ENCODE results near the gene SEC22C.
A peak's percentile ranks its signal among the peaks of the same experiment; 100 is the strongest.
"Not testable (repeated sequence)": the region's sequence is repeated elsewhere in the genome, so short reads cannot be mapped to it uniquely, and the experiment has no call there.

Gene SEC22C, protein sequence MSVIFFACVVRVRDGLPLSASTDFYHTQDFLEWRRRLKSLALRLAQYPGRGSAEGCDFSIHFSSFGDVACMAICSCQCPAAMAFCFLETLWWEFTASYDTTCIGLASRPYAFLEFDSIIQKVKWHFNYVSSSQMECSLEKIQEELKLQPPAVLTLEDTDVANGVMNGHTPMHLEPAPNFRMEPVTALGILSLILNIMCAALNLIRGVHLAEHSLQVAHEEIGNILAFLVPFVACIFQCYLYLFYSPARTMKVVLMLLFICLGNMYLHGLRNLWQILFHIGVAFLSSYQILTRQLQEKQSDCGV

DNA sequence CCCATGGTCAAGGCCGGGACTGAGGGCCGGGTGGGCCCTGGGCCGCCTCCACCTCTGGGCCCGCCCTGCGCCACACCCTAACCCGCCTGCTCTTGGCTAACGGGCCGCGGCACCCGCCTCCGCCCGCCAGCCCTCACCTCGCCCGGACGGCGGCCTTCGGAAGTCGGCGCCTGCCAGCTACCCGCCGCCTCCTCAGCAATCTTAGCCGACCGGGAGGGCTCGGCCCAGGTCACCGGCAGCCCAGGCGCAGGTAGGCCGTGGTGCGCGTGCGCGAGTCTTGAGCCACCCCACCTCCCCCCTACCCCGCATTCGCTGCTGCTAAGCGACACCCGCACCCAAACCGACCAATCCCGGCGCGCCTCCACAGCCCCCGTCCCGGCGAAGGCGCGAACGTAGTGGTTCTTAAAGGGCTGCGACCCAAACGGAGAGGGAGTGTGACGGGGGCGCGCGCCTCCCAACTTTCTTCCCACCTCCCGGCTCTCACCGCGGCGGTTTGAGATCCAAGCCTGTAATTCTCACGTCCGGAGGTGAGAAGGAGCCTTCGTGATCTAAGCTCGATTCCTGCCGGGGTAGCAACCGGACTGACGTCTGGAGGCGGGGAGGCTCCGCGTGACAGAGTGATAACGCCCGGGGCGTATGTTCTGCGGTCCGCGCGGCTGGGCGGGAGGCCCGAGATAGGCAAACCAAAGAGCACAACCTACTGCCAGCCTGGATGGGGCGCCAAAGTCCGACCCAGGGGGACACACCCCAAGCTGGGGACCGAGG, at the start of gene SEC22C:
Gene SEC22C, minus strand, starts transcription at position 259 of the 765 bp plus-strand sequence. CDS start 12,921 bp downstream, outside the sequence.
- ATAC-seq (peak; percentile 90), DNase-seq (peak; percentile 97)

- no peak for DNase-seq
- no peak for ATAC-seq
Observed at GRCh38 chr3:42613462-42613861, 31.7 kb upstream of the SEC22C start.

GRCh38 chr3:42612928-42613327, 31.2 kb upstream of the SEC22C start:
- DNase-seq = no peak
- ATAC-seq = no peak

DNA sequence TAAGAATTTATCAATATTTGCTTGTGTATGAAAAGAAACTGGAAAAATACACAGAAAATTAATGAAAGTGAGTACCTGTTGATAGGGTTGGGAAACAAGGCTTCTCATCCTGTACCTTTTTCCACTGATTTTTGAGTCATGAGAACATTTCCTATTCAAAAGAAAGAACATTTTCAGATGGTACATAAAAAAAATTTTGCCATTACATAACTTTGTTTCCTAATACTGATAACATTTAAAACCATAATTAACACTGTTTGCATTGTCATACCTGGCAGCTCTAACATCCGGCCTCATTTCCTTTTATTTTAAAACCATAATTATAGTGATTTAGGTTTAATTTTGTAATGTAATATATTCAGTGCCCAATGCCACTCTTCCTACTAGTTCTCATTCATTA, 30.4 kb upstream of the SEC22C start:
- ATAC-seq (no peak), DNase-seq (no peak)

- DNase-seq (no peak), ATAC-seq (no peak)
Observed at GRCh38 chr3:42610976-42611375, 29.2 kb upstream of the SEC22C start.

DNA sequence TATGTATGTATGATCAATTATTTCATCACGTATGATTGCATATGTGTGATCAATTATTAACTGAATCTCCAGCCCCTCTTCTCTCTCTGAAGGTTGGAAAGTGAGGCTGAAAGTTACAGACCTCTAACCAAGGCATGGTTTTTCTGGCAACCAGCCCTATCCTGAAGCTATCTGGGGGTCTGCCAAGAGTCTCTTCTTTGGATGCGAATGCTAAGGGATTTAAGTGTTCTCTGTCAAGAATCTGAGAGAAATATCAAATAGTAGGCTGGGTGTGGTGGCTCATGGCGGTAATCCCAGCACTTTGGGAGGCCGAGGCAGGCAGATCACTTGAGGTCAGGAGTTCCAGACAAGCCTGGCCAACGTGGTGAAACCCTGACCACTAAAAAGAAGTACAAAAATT, 26.8 kb upstream of the SEC22C start:
- ATAC-seq (no peak), DNase-seq (no peak)

DNA sequence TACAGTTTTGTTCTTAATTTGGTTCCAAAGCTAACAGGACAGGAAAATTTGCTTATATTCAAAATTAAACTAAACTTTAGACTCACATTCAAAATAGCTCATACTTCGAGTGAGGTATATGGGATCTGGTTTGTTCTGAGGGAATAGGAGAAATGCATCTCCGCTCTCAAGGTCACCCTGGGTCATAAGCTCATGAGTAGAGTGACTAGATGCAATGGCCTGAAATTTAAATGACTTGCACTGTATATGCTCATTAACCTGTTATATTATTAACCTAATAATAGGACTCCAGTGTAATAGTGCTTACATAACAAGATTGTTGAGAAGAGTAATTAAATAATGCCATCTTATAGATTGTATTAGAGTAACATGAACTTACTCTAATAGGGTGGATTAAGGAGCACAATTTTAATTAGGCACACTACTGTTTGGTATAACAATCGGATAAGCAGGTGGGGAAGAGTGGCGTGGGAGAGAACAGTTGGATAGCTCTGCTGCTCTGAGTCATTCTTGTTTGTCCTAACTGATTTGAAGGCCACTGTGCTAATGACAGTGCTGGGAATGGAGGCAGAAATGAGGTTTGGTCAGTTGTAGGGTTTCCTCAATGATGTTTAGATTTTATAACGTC, 23.9 kb upstream of the SEC22C start:
- no peak for ATAC-seq
- DNase-seq = no peak

GRCh38 chr3:42602961-42603360, 21.2 kb upstream of the SEC22C start:
- no peak for ATAC-seq
- no peak for DNase-seq

GRCh38 chr3:42601896-42602581, 20.3 kb upstream of the SEC22C start:
- no peak for ATAC-seq
- no peak for DNase-seq

DNA sequence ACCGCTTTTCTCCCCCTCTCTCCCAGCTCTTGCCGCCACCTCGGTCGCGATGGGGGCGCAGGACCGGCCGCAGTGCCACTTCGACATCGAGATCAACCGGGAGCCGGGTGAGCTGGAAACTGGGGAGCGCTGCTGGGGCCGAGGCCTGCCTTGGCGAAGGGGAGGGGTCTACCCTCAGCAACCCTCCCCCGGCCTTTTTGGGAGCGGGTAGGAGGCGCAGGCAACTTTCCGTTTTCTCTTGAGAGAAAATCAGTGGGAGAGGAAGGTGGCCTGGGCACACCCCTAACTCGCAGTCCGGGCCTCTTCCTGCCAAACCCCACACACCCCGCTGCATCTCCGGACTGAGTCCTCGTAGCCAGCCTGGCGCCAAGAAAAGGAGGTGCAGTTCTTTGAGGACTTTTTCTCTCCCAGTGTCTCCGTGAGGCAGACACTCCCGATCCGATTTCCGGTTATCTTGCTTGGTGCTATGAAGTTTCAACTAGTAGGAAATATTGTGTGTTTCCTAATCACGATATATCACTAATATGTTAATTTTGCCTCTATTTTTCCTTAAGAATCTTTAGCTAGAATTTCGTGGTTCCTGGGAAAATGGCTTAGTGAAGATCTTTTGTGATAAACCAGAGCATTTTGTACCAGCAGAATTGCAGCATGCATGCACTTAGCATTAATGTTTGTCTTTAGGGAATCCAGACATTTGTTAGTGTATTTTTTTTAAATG, 19.4 kb upstream of the SEC22C start:
- DNase-seq = peak; percentile 67
- peak; percentile 38 for ATAC-seq

- DNase-seq = peak; percentile 99
- ATAC-seq = peak; percentile 91
Observed at GRCh38 chr3:42600111-42600957, 18.6 kb upstream of the SEC22C start, which contains the start of gene NKTR. NKTR (plus strand) TSS chr3:42600686; CDS start chr3:42601007, 321 bp downstream.

DNA sequence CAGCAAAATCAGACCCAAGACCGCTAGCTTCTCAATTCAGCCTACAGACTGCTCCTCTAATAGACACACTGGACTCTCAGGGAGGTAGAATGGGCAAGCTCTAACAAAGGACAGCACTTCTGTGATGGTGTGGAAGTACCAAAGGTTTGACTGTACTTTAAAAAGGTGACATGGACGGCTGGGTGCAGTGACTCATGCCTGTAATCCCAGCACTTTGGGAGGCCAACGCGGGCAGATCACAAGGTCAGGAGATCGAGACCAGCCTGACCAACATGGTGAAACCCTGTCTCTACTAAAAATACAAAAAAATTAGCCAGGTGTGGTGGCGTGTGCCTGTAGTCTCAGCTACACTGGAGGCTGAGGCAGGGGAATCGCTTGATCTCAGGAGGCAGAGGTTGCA, 15.3 kb upstream of the SEC22C start:
- not testable (repeated sequence) for ATAC-seq, DNase-seq

- DNase-seq (no peak), ATAC-seq (no peak)
Observed at GRCh38 chr3:42595682-42596081, 13.9 kb upstream of the SEC22C start.

GRCh38 chr3:42593635-42594034, 11.9 kb upstream of the SEC22C start:
- DNase-seq (no peak), ATAC-seq (no peak)

DNA sequence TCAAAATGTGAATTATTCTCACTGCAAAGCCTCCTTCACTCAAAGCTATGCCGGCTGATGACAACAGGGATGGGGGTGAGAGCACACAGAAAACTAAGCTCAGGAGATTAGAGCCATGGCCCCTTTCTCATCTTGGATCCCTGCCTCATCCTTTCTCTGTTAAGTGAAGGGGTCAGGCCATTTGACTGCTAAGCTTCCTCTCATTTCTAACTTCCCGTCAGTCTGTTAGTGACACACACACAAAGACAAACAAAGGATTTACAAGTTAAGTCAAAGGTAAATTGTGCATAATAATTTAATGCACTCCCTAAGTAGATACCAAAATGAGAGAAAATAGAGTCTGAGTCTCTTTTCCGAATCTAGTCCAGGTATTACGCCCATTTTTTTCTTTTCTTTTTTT, 10.0 kb upstream of the SEC22C start:
- no peak for DNase-seq
- no peak for ATAC-seq

DNA sequence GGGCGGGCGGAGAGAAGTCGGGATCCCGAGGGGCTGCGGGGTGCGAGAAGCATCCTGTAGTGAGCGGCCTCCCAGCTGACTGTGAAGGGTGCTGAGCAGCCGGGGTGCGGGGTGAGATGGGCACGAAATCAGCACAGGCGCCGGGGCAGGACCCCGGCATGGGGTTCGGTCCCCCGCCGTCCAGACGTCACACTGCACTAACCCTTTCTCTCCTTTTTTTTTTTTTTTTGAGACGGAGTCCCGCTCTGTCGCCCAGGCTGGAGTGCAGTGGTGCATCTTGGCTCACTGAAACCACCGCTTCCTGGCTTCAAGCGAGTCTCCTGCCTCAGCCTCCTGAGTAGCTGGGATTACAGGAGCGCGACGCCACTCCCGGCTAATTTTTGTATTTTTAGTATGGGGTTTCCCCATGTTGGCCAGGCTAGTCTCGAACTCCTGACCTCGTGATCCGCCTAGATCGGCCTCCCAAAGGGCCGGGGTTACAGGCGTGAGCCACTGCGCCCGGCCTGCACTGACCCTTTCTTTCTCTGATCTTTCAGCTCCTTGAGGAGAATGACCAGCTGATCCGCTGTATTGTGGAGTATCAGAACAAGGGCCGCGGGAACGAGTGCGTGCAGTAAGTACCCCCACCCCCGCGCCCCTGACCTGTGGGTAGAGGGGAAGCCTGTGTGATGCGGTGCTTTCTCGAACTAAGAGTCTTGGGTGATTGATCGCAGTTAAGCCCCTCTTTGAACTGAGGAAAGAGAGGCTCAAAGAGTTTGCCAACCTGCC, 9.4 kb upstream of the SEC22C start:
- peak; percentile 25 for DNase-seq

GRCh38 chr3:42589382-42590109, 7.8 kb upstream of the SEC22C start:
- no peak for DNase-seq
- no peak for ATAC-seq

More for the DNA sequence above, 9.4 kb upstream of the SEC22C start:
- ATAC-seq = peak; percentile 4

DNA sequence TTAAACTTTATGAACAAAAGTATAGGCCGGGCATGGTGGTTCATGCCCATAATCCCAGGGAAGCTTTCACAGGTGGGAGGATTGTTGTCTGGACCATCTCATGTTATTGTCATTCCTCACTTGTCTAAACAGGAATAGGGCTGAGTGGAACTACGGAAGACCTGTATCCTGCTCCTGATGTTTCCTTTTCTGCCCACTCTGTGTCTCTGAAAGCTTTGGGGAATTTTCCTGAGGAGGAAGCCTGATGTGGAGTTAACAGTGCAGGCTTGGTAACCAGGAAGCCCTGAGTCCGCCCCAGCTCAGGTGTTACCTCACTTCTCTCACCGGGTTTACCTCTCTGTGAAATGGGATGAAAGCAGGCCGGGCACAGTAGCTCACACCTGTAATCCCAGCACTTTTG, 6.9 kb upstream of the SEC22C start:
- no peak for ATAC-seq
- DNase-seq = no peak

GRCh38 chr3:42582474-42583070, 805 bp upstream of the SEC22C start:
- ATAC-seq = no peak

More at GRCh38 chr3:42582474-42583070, 805 bp upstream of the SEC22C start:
- no peak for DNase-seq

Measured in stimulated activated naive CD8-positive, alpha-beta T cell treated with anti-CD3 and anti-CD28 coated beads, Interleukin-15, Interleukin-2, amounts not matched to agents 100 U/mL and 50 U/mL, for 24 hours (primary cell).